Measurements from ENCODE around the gene DNAJB7.

- no peak for TF ChIP-seq POLR2A (IDR thresholded peaks at IDR 0.05; ENCODE audit: low read length)
- no peak for TF ChIP-seq GATA1 (IDR thresholded peaks at IDR 0.05; ENCODE audit: low read depth, low read length)
These were observed 624 bp upstream of the DNAJB7 start for GRCh38 chr22:40862537-40862936.
